Stimulated activated CD8-positive, alpha-beta memory T cell treated with anti-CD3 and anti-CD28 coated beads, Interleukin-7, amount 100 ng/mL, for 4 hours (primary cell): ENCODE data around the gene CREG2.
"Not testable (repeated sequence)": the region's sequence is repeated elsewhere in the genome, so short reads cannot be mapped to it uniquely, and the experiment has no call there.

ENCODE experiments used
- DNase-seq, 2 donors: peaks; one replicate each; pipeline ENCODE4 v3.0.0-alpha.2; 2020; ENCODE audit warnings: low read depth in 2 of 2

CREG2 gene

DNA sequence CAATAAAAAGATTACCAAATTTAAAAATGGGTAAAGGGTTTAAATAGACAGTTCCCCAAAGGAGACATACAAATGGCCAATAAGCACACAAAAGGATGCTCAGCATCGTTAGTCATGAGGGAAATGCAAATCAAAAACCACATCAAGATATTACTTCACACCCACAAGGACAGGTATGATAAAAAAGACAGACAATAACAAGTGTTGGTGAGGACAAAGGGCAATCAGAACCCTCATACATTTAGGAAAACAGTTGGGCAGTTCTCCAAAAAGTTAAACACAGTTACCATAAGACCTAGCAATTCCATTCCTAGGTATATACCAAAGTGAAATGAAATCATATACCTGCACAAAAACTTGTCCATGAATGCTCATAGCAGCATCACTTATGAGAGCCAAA lies 14.5 kb downstream of the CREG2 start:
- DNase-seq, result no peak

DNA sequence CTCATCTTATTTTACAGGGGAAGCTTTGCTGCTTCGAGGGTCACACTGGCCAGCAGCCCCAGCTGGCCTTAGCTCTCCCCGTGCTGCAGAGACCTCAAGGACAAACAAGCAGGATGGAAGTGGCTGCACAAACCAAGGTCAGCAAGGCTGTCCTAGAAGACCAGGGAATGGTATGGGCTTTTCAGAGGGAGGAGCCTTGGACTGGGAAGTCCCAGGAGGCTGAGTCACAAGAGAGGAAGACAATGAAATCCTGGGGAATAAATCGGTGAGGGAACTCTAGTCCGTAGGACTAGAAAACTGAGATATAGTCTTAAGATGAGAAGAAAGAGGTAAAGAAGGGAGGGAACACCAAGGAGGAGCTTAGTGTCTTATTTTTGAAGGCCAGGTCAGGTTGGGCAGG lies 15.7 kb downstream of the CREG2 start:
- DNase-seq, result no peak

DNA sequence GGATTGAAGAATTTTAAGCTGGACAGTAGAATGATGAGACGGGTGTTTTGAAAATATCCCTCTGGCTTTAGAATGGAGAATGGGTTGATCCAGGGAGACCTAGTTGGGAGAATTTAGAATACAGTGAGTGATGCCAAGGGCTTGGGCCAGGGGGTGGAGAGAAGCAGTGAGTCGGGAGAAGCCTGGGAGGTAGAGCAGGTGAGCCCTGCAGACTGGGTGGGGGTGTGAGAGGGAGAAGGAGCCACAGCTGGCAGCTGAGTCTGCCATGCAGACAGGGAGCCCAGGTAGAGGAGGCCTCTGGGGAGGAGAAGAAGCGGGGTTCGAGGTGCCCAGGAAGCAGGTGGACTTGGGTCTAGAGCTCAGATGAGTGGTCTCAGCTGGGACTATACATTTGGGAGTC lies 18.2 kb downstream of the CREG2 start:
- DNase-seq, result no peak

DNA sequence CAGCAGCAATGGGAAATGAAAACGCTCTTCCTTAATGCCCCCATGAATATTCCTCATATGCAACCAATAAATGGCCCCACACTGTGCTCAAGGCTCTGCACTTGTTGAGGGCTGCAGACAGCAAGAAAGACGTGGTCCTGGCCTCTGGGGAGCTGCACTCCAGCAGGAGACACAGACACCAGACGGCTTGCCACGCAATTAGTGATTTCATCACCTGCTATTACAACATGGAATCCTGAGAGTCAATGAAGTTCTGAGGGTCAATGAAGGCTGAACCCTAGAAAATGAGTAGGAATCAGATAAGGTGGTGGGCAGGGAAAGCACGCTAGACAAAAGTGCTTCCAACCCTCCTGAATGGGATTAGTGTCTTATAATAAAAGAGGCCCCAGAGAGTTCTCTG lies 18.9 kb downstream of the CREG2 start:
- DNase-seq, result no peak

GRCh38 chr2:101367508-101367907 lies 19.8 kb downstream of the CREG2 start:
- DNase-seq, result no peak

DNA sequence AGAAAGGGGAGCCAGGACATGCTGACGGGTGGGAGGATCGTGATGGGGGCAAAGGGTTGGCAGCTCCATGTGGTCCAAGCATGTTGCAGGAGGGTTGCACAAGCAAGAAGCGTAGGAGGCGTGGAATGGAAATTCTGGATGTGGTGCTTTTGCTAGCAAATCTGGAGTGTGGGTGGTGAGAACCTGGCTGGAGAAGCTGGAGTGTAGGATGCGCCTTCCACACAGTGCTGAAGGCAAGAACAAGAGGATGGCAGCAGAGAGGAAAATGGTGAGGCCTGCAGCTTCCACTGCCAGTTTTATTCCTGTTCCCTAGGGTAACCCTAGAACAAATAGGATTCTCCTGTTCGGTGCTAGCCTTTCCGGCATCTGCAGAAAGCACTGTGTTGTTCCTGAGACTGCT lies 22.4 kb downstream of the CREG2 start:
- DNase-seq, result no peak

DNA sequence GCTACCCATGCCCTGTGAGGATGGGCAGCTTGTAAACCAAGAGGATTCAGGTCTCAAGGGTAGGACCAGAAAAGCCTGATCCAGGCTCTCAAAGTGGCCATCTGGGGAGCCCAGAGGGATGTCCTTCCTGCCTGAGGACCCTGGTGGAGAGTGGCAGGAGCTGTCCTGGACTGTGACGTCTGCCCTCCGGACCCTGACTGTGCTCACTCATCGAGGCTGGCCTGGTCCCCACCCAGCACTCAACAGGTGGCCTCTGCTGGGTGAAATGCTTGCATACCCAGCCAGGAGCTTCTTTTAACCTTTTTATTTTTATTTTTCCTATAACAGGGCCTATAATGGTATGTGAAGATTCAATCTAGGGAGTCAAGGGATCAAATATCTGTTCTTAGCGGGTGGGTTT lies 24.5 kb downstream of the CREG2 start:
- DNase-seq, result no peak

GRCh38 chr2:101362316-101362715 lies 25.0 kb downstream of the CREG2 start:
- DNase-seq, result no peak

GRCh38 chr2:101361522-101361921 lies 25.8 kb downstream of the CREG2 start:
- no peak for DNase-seq

- DNase-seq, result no peak
Observed at GRCh38 chr2:101361121-101361520, 26.2 kb downstream of the CREG2 start.

- DNase-seq, result no peak
Observed at GRCh38 chr2:101360232-101360631, 27.1 kb downstream of the CREG2 start.

DNA sequence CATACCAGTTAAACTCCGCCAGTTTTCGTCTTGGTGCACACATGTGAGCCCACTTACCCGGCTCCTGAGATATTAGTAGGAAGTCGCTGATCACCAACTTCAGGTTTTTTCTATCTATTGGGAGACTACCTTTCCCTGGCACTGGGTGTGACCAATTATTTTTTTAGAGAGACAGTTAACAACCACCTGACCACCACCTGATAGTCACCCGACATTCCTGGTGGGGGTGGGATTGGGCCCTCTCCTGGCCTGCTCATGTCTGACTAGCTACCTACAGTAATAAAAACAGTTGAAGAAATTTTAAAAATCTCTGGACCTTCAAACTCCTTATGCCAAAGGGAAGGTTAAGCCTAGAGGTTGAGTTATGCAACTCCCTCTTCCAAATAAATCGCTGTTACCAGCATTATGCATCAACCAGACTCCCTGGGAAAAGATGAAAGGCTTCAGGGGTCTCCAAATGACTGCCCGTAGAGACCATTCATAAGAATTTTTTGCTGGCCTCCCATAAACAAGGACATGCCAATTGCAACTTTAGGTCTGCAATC lies 27.8 kb downstream of the CREG2 start:
- DNase-seq, result no peak

- DNase-seq, result no peak
Observed at GRCh38 chr2:101357376-101357775, 29.9 kb downstream of the CREG2 start.

DNA sequence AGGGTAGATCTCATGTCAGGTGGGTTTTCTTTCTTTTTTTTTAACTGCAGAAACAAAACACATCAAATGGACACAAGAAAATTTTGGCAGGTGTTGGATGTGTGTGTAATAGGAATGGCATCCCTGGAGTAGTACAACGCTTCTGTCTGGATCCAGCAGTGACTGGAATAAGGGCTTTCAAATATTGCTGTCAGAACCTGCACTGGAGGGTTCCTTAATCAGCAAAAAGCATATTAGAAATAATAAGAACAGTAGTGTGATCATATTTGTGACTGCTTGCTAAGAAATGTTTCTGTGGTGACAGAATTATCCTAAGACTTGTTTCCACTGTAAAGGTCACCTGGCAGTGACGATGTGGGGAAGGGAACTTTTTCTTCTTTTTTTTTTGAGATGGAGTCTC lies 30.8 kb downstream of the CREG2 start:
- DNase-seq, result no peak

- no peak for DNase-seq
Observed at GRCh38 chr2:101356055-101356454, 31.2 kb downstream of the CREG2 start.

DNA sequence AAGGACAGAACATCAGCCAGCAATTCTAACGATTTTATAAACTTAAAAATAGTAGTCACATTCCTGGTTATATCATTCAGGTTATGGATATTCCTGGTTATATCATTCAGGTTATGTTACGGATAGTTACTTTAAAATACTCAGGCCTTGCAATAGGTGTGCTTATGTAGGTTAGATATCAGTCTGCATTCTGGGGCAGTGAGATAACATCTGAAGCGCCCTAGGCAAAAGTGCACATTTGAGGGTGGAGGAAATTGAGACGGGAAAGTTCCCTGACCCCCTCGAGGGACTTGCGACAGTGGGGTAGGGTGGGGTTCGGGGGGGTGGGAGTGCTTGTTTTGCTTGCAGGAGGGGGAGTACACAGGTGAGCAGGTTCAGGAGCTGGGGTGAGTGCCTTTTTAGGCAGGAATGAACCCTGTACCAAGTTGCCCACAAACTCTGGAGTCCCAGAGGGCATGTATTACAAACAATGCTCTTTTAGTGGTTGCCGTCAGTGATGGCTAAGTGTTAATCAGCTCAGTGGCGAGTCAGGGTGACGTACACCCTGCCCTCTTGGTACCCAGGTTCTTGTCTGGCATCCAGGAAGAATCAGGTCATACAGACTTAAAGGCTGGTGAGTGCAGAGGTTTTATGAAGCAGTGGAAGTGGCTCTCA lies 31.8 kb downstream of the CREG2 start:
- no peak for DNase-seq

GRCh38 chr2:101354420-101355311 lies 32.6 kb downstream of the CREG2 start:
- no peak for DNase-seq

DNA sequence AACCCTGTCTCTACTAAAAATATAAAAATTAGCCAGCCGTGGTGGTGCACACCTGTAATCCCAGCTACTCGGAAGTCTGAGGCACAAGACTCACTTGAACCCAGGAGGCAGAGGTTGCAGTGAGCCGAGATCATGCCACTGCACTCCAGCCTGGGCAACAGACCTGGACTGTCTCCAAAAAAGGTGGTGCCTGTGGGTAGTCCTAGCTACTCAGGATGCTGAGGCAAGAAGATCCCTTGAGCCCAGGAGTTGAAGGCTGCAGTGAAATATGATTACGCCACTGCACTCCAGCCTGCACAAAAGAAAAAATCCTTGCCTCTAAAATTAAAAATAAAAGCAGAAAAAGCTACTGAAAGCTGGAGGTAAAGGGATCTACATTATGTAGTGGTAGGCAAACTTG lies 34.7 kb downstream of the CREG2 start:
- DNase-seq, result not testable (repeated sequence)

DNA sequence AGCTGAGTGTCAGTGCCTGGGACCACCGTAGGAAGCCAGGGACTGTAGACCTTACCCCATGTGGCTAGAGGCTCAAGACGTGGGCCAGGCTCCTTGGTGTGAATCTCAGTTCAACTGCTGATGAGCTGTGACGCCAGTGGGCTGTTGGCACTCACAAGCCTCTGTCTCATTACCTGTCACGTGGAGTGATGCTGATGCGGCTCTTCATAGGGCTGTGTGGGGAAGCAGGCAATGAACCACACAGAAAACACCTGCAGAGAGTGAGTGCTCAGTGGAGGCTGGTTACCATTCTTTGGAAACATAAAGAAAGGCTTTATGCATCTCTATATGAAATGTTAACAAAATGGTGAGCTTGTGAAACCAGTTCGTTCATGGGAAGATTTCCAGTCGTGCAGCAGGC lies 36.1 kb downstream of the CREG2 start:
- no peak for DNase-seq

GRCh38 chr2:101349893-101350662 lies 37.2 kb downstream of the CREG2 start:
- no peak for DNase-seq

- no peak for DNase-seq
Observed at GRCh38 chr2:101348883-101349282, 38.4 kb downstream of the CREG2 start.

DNA sequence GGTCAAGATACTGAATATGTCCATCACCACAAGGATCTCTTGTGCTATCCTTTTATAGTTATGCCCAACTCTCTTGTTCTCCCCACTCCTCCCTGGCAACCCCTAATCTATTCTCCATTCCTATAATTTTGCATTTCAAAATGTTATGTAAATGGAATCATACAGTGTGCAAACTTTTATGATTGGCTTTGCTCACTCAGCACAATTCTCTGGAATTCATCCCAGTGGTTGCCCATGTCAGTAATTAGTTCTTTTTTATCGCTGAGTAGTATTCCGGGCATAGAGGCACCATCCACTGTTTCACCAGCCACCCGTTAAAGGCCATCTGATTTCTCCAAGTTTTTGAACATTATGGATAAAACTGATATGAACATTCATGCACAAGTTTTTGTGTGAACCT lies 40.4 kb downstream of the CREG2 start:
- DNase-seq, result no peak
